Suppressor macrophage treated with lipopolysaccharide for 1 hour (primary cell): Measurements from ENCODE around the gene ZNF423.

Source experiments
- DNase-seq, 3 donors: peaks; one replicate each; pipeline ENCODE4 v3.0.0-alpha.2; 2020 to 2022

ZNF423 gene

GRCh38 chr16:49545243-49545642 lies 310.7 kb downstream of the ZNF423 start:
- no peak for DNase-seq

- DNase-seq: no peak
Observed at GRCh38 chr16:49544828-49545227, 311.1 kb downstream of the ZNF423 start.

GRCh38 chr16:49543631-49543946 lies 312.3 kb downstream of the ZNF423 start:
- no peak for DNase-seq

- no peak for DNase-seq
Observed at GRCh38 chr16:49542946-49543630, 312.8 kb downstream of the ZNF423 start.

- DNase-seq: no peak
Observed at GRCh38 chr16:49542391-49542891, 313.5 kb downstream of the ZNF423 start.

- DNase-seq: no peak
Observed at GRCh38 chr16:49540836-49541235, 315.1 kb downstream of the ZNF423 start.

- DNase-seq: no peak
Observed at GRCh38 chr16:49539758-49540157, 316.2 kb downstream of the ZNF423 start.

GRCh38 chr16:49537924-49538459 lies 317.9 kb downstream of the ZNF423 start:
- DNase-seq: no peak

GRCh38 chr16:49534901-49535610 lies 320.9 kb downstream of the ZNF423 start:
- no peak for DNase-seq

GRCh38 chr16:49533422-49533821 lies 322.5 kb downstream of the ZNF423 start:
- no peak for DNase-seq

GRCh38 chr16:49532873-49533272 lies 323.0 kb downstream of the ZNF423 start:
- no peak for DNase-seq

- DNase-seq: no peak
Observed at GRCh38 chr16:49531931-49532840, 323.7 kb downstream of the ZNF423 start.

- no peak for DNase-seq
Observed at GRCh38 chr16:49531425-49531824, 324.5 kb downstream of the ZNF423 start.

GRCh38 chr16:49530427-49530970 lies 325.4 kb downstream of the ZNF423 start:
- peak; percentile 10 to 24 (median 22) for DNase-seq

- no peak for DNase-seq
Observed at GRCh38 chr16:49529411-49530045, 326.4 kb downstream of the ZNF423 start.

- DNase-seq: no peak
Observed at GRCh38 chr16:49528866-49529288, 327.0 kb downstream of the ZNF423 start.

- peak; percentile 40 to 45 (median 44) for DNase-seq
Observed at GRCh38 chr16:49528060-49528865, 327.6 kb downstream of the ZNF423 start.

GRCh38 chr16:49527611-49528010 lies 328.3 kb downstream of the ZNF423 start:
- DNase-seq: no peak

GRCh38 chr16:49526860-49527365 lies 329.0 kb downstream of the ZNF423 start:
- no peak for DNase-seq

- DNase-seq: no peak
Observed at GRCh38 chr16:49524947-49525315, 331.0 kb downstream of the ZNF423 start.
